ENCODE data around the gene ZNF202.

The ZNF202 gene

GRCh38 chr11:123683428-123684170 lies 57.9 kb downstream of the ZNF202 start:
- DNase-seq (ENCODE audit: low spot score) = no peak

- DNase-seq (ENCODE audit: low spot score) = no peak
These were observed 58.6 kb downstream of the ZNF202 start for GRCh38 chr11:123682696-123683410.

DNA sequence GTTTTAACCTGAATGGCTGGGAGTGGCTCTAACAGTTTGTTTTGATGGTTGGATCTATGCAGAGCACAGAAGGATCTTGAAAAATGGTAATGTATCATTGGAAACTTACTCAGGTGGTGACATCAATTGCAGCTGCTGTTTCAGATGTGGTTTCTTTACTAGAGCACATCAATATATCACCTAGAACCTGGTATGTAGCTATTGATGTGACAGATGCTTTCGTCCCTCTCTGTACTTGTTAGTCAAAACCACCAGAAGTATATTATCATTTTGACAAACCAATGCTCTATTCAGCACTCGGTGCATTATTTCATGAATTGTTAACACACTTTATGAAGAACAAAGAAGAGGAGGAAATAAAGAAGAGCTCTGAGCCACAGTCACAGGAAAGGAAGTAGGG lies 60.4 kb downstream of the ZNF202 start:
- no peak for DNase-seq (ENCODE audit: low spot score)

- no peak for DNase-seq (ENCODE audit: low spot score)
These were observed 63.2 kb downstream of the ZNF202 start for GRCh38 chr11:123678246-123678645.

DNA sequence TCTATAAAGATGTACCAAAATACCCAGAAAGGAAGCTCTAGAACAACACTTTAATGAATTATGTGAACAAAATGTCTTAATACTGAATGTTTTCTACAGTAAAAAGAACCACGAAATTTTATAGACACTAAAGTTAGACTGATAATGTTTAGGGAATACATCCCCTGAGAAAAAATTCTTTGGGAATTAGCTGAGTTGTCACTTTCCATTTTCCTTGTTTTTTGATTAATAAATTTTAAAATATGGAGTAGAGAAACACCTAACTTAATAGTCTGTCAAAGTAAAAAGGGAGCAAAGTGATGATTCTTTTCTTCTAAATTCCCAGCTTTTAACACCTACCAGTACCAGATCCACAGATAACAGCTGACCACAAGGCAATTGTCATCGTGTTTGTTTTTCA lies 64.0 kb downstream of the ZNF202 start:
- no peak for DNase-seq (ENCODE audit: low spot score)

GRCh38 chr11:123674297-123674696 lies 67.2 kb downstream of the ZNF202 start:
- DNase-seq (ENCODE audit: low spot score) = no peak

Data from GM03348 (cell line).